Measurements from ENCODE around the gene WIPF1. TPM values are rescaled to one million over a fixed set of nuclear protein-coding genes. Genes with fewer than 3 reads are reported as not detected.

Gene WIPF1
- polyA plus RNA-seq, 1 of the 3 experiments (the other 2 are of a cell fraction): 56.7 TPM

GRCh38 chr2:174527101-174527721, 70.4 kb downstream of the WIPF1 start:
- Histone ChIP-seq H3K79me2 (ENCODE audit: insufficient read depth) (no peaks in the 10 kb centered on the region), H3K27me3 (ENCODE audit: insufficient read depth) (no peaks in the 10 kb centered on the region), H2AFZ (ENCODE audit: low read depth) (no peak overlapping the region), H3K27ac (ENCODE audit: low read depth in 2 of 2, low read length in 1 of 2) (no peak overlapping the region), H4K20me1 (ENCODE audit: insufficient read depth) (no peaks in the 10 kb centered on the region), H3K4me3 (ENCODE audit: low read depth in 2 of 2, low read length in 1 of 2) (no peak overlapping the region), H3F3A (replicated peaks; ENCODE audit: insufficient read depth) (no peaks in the 10 kb centered on the region), H3K4me2 (no peak overlapping the region), H3K4me1 (ENCODE audit: control insufficient read depth in 1 of 2, insufficient read depth in 2 of 2, low read depth in 1 of 2, low read length in 1 of 2) (no peaks in the 10 kb centered on the region), H3K9me2 (no peaks in the 10 kb centered on the region), H3K36me3 (replicated peaks in 1 of 2; ENCODE audit: control insufficient read depth in 1 of 2, insufficient read depth in 2 of 2, low read length in 1 of 2) (no peaks in the 10 kb centered on the region), H3K9me3 (no peaks in the 10 kb centered on the region), H3K9ac (no peak overlapping the region)
- CTCF ChIA-PET: interaction anchor here (0.8 to 1.7 kb wide), 3 partner anchors 20 to 79 kb away, joined by 3 to 5 read pairs (median 3); no protein-coding TSS in a partner anchor
- TF ChIP-seq NFIC (IDR thresholded peaks at IDR 0.05; ENCODE audit: borderline replicate concordance) (no peak), MAX (IDR thresholded peaks at IDR 0.05; ENCODE audit: low read depth) (no peak), JUND (IDR thresholded peaks at IDR 0.05) (no peak), TCF12 (IDR thresholded peaks at IDR 0.05) (no peak)
- DNase-seq: no peak
- 82% methylated on average over 3 of the region's 3 CpGs for WGBS (ENCODE audit: low lambda C conversion rate)
- POLR2A ChIA-PET: interaction anchor here (0.7 kb wide), 1 partner anchor 42 kb away, joined by 3 read pairs; no protein-coding TSS in a partner anchor

DNA sequence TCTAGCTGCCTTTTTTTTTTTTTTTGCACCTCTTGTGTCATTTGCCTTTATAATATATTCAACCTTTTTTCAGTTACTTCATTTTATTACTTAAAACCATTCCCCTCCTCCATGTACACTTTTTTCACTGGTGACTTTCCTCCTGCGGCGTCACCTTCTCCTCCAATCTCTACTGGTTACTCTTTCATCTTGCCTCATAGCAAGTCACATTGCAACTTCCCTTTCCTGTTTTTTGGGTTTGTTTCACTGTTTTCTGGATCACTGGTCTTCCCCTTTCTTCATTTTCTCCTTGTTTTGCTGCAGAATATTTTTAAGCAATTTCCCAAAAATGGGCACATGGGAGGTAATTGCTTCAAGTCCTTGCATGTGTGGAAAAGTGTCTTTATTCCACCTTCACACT, 73.1 kb downstream of the WIPF1 start:
- ChIA-PET CTCF (interaction anchor here (1.0 to 2.3 kb wide), 2 partner anchors 61 to 75 kb away, joined by 3 to 13 read pairs; no protein-coding TSS in a partner anchor), POLR2A (no interaction called here)
- Histone ChIP-seq H3K9me2 (no peaks in the 10 kb centered on the region), H3K79me2 (ENCODE audit: insufficient read depth) (no peaks in the 10 kb centered on the region), H3K36me3 (replicated peaks in 1 of 2; ENCODE audit: control insufficient read depth in 1 of 2, insufficient read depth in 2 of 2, low read length in 1 of 2) (no peaks in the 10 kb centered on the region), H3K4me1 (ENCODE audit: control insufficient read depth in 1 of 2, insufficient read depth in 2 of 2, low read depth in 1 of 2, low read length in 1 of 2) (no peaks in the 10 kb centered on the region), H4K20me1 (ENCODE audit: insufficient read depth) (no peaks in the 10 kb centered on the region), H3K4me2 (no peak overlapping the region), H3K27me3 (ENCODE audit: insufficient read depth) (no peaks in the 10 kb centered on the region), H3K4me3 (ENCODE audit: low read depth in 2 of 2, low read length in 1 of 2) (no peak overlapping the region), H3K9me3 (no peaks in the 10 kb centered on the region), H3F3A (replicated peaks; ENCODE audit: insufficient read depth) (no peaks in the 10 kb centered on the region), H3K27ac (ENCODE audit: low read depth in 2 of 2, low read length in 1 of 2) (no peak overlapping the region), H3K9ac (no peak overlapping the region), H2AFZ (ENCODE audit: low read depth) (no peak overlapping the region)
- TF ChIP-seq TEAD4 (IDR thresholded peaks at IDR 0.05; ENCODE audit: borderline replicate concordance, insufficient read depth): no peak
- TF ChIP-seq JUND (IDR thresholded peaks at IDR 0.05): no peak
- TF ChIP-seq GATA2 (CRISPR knock-in tag; IDR thresholded peaks at IDR 0.05): no peak
- no peak for TF ChIP-seq IRF3 (IDR thresholded peaks at IDR 0.05; ENCODE audit: low read depth, low read length)
- TF ChIP-seq FOXM1 (IDR thresholded peaks at IDR 0.05; ENCODE audit: low read depth): no peak
- TF ChIP-seq FOSL2 (IDR thresholded peaks at IDR 0.05; ENCODE audit: borderline replicate concordance, low read depth): no peak
- TF ChIP-seq NRF1 (IDR thresholded peaks at IDR 0.05; ENCODE audit: low read depth, low read length): no peak
- no peak for TF ChIP-seq FOXJ3 (CRISPR knock-in tag; IDR thresholded peaks at IDR 0.05)
- TF ChIP-seq GABPA (IDR thresholded peaks at IDR 0.05; ENCODE audit: low read depth): no peak
- no peak for TF ChIP-seq RXRA (IDR thresholded peaks at IDR 0.05; ENCODE audit: borderline replicate concordance, low read depth)
- no peak for TF ChIP-seq POLR2AphosphoS5 (IDR thresholded peaks at IDR 0.05; ENCODE audit: low read depth, low read length)
- TF ChIP-seq TCF12 (IDR thresholded peaks at IDR 0.05): no peak
- TF ChIP-seq, protein P1, sequence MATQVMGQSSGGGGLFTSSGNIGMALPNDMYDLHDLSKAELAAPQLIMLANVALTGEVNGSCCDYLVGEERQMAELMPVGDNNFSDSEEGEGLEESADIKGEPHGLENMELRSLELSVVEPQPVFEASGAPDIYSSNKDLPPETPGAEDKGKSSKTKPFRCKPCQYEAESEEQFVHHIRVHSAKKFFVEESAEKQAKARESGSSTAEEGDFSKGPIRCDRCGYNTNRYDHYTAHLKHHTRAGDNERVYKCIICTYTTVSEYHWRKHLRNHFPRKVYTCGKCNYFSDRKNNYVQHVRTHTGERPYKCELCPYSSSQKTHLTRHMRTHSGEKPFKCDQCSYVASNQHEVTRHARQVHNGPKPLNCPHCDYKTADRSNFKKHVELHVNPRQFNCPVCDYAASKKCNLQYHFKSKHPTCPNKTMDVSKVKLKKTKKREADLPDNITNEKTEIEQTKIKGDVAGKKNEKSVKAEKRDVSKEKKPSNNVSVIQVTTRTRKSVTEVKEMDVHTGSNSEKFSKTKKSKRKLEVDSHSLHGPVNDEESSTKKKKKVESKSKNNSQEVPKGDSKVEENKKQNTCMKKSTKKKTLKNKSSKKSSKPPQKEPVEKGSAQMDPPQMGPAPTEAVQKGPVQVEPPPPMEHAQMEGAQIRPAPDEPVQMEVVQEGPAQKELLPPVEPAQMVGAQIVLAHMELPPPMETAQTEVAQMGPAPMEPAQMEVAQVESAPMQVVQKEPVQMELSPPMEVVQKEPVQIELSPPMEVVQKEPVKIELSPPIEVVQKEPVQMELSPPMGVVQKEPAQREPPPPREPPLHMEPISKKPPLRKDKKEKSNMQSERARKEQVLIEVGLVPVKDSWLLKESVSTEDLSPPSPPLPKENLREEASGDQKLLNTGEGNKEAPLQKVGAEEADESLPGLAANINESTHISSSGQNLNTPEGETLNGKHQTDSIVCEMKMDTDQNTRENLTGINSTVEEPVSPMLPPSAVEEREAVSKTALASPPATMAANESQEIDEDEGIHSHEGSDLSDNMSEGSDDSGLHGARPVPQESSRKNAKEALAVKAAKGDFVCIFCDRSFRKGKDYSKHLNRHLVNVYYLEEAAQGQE (IDR thresholded peaks at IDR 0.05; ENCODE audit: low read depth, low read length): no peak
- TF ChIP-seq USF2 (IDR thresholded peaks at IDR 0.05; ENCODE audit: borderline replicate concordance, low read depth, low read length): no peak
- no peak for TF ChIP-seq SIN3A (IDR thresholded peaks at IDR 0.05; ENCODE audit: borderline replicate concordance, low read depth, low read length)
- WGBS (ENCODE audit: low lambda C conversion rate): 85% methylated on average over 2 of the region's 2 CpGs
- DNase-seq: no peak
